ENCODE results near the gene ZNF22.

The ZNF22 gene

DNA sequence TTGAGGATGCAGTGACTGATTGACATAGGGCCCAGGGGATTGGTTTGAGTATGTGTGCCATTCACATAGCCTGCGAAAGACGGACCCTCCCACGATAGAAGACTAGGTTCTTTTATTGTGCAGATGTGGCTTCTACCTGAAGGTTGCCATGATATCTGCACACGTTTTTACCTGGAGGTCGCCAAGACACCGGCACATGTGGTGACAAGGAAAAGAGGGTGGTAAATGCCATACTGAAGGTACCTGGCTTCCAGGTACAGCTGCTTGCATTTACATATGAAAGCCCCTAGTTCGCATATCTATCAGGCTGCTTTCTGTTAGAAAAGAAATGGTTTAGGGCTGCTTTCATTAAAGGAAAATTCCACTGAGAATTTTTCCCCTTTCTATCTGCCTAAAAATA, 43.6 kb downstream of the ZNF22 start:
- in situ Hi-C loops (cut with HindIII; ENCODE audit: low pct_unique_long_range_greater_than_20kb, low sequenced_read_pairs) = no loop called here
- no peak for TF ChIP-seq JUND (IDR thresholded peaks at IDR 0.05; ENCODE audit: low read depth)
- no peak for DNase-seq (ENCODE audit: low read depth in 1 of 2, low spot score in 1 of 2)

DNA sequence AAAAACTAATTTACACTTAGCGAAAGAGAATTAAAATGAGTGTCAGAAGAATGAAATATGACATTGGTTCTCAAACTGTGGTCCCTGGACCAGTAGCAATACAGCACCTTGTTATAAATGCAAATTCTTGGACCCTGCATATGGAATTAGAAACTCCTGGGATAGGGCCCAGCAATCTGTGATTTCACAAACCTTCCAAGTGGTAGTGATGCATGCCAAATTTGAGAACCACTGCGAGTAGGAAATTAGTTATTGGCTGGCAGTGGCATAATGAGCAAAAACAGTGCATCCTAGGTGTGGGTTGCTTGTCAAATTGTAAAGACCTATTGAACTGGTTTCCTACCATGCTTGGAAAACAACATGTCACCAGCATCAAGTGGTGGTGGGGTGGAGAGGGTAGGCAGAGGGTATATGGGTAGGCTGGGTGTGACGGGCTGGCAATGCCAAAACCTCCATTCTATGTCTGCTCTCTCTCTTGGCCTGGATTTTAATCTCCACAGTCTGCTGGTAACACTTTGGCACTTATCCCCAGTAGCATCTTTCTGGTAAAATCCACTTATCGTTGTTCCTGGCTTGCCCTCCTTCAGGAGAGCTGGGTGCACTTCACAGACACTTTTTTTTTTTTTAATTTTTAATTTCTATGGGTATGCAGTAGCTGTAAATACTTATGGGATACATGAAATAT, 50.0 kb downstream of the ZNF22 start:
- in situ Hi-C loops (cut with HindIII; ENCODE audit: low pct_unique_long_range_greater_than_20kb, low sequenced_read_pairs) = no loop called here
- TF ChIP-seq JUND (IDR thresholded peaks at IDR 0.05; ENCODE audit: low read depth) = no peak
- DNase-seq (ENCODE audit: low read depth in 1 of 2, low spot score in 1 of 2) = no peak

DNA sequence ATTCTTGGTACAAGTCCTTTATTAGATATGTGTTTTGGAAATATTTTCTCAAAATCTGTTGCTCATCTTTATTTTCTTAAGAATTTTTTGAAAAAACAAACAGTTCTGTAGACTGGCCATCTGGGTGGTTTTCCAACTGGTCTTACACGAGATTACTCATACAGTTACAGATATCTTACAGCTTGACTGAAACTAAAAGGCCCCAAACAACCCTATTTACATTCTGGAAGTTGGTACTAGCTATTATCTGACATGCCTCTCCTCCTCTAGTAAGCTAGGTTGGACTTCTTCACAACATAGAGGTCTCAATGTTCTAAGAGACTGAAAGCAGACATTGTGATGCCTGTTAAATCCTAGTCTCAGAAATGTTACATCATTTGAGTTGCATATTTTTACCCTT, 52.0 kb downstream of the ZNF22 start:
- in situ Hi-C loops (cut with HindIII; ENCODE audit: low pct_unique_long_range_greater_than_20kb, low sequenced_read_pairs) = no loop called here
- no peak for DNase-seq (ENCODE audit: low read depth in 1 of 2, low spot score in 1 of 2)
- TF ChIP-seq JUND (IDR thresholded peaks at IDR 0.05; ENCODE audit: low read depth) = no peak

DNA sequence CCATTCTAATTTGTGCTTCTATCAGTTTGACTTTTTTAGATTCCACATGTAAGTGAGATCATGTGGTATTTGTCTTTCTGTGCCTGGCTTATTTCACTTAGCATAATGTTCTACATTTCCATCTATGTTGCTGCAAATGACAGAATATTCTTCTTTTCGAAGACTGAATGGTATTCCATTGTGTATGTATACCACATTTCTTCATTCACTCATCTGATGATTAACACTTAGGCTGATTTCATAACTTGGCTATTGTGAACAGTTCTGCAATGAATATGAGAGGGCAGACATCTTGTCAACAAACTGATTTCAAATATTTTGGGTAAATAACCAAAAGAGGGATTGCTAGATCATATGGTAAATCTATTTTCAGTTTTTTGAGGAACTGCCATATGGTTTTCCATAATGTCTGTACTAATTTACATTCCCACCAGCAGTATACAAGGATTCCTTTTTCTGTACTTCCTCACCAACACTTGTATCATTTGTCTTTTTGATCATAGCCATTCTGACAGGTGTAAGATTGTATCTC, 52.9 kb downstream of the ZNF22 start:
- in situ Hi-C loops (cut with HindIII; ENCODE audit: low pct_unique_long_range_greater_than_20kb, low sequenced_read_pairs) = no loop called here
- no peak for TF ChIP-seq JUND (IDR thresholded peaks at IDR 0.05; ENCODE audit: low read depth)
- no peak for DNase-seq (ENCODE audit: low read depth in 1 of 2, low spot score in 1 of 2)
